HepG2 (cell line): Measurements from ENCODE around the gene WWTR1. TPM values are rescaled to one million over a fixed set of nuclear protein-coding genes. Genes with fewer than 3 reads are reported as not detected.

Experiments
- ATAC-seq: fragments of 200-7000 bp; cut with Tn5 transposase; 3 replicates; pipeline ENCODE4 v1.9.1; 2020; ENCODE audit warnings: mild to moderate bottlenecking, moderate library complexity
- BruUV-seq: library from RNA; stranded (reverse); fragments of 400-500 nt; replicated peaks from 2 replicates; lab custom pipeline; 2021; lab: Mats Ljungman, UMichigan
- CTCF ChIA-PET: fragments of 300-600 bp; formaldehyde crosslinking; extraction: SDS; loops from one replicate; lab custom pipeline; 2021; ENCODE audit warnings: low total read pairs, inconsistent platforms, low intra/inter-chr PET ratio; lab: Yijun Ruan, JAX
- POLR2A ChIA-PET: fragments of 350-600 bp; sonication (Branson Sonifier 250); formaldehyde crosslinking; loops from one replicate; lab custom pipeline; 2020; ENCODE audit warnings: antibody characterized with exemption, inconsistent platforms; lab: Yijun Ruan, JAX
- DNase-seq: peaks from one replicate; pipeline ENCODE4 v3.0.0-alpha.2; 2015; ENCODE audit warnings: low spot score
- FAIRE-seq: peaks from 3 replicates; lab custom pipeline; 2011; peaks lifted over from hg19 to GRCh38; lab: Jason Lieb, UNC
- H2AFZ ChIP-seq: one replicate; pipeline ENCODE4 v1.6.1; 2011; ENCODE audit warnings: low read length, inconsistent platforms
- H3K27ac ChIP-seq: fragments of 300-600 bp; 3 replicates; pipeline ENCODE4 v1.8.0; 2011; ENCODE audit warnings: mixed run types, mild to moderate bottlenecking, mixed read lengths, low read length, inconsistent platforms; ENCODE audit not compliant: insufficient read depth; ENCODE audit errors: extremely low read length
- H3K27me3 ChIP-seq, 2 experiments: fragments of 200-600 bp in 1 of 2; 2 replicates in 1 of 2; 3 replicates in 1 of 2; pipeline versions ENCODE4 v1.6.0 to v1.8.0; 2011; ENCODE audit warnings: low read length in 2 of 2, mild to moderate bottlenecking in 2 of 2, moderate library complexity in 2 of 2, inconsistent platforms in 1 of 2; ENCODE audit not compliant: insufficient read depth in 2 of 2, control insufficient read depth in 1 of 2
- H3K36me3 ChIP-seq, 2 experiments: fragments of 200-600 bp in 1 of 2; replicated peaks in 1 of 2; 2 replicates in 1 of 2; 3 replicates in 1 of 2; pipeline versions ENCODE4 v1.5.1 to v1.8.0; 2011; ENCODE audit warnings: low read length in 2 of 2, inconsistent platforms in 1 of 2; ENCODE audit not compliant: insufficient read depth in 2 of 2, control insufficient read depth in 1 of 2
- H3K4me1 ChIP-seq: 2 replicates; pipeline ENCODE4 v1.5.1; 2012; ENCODE audit warnings: low read length, inconsistent platforms; ENCODE audit not compliant: insufficient read depth
- H3K4me2 ChIP-seq: 2 replicates; pipeline ENCODE4 v1.6.0; 2011; ENCODE audit warnings: low read depth, low read length, inconsistent platforms
- H3K4me3 ChIP-seq, 3 experiments: fragments of 200-600 bp in 1 of 3; sonication (generic), shearing (Covaris generic) in 1 of 3; replicated peaks in 1 of 3; 2 replicates each; pipeline ENCODE4 v1.5.1; 2011 to 2016; ENCODE audit warnings: low read length in 3 of 3, inconsistent platforms in 2 of 3, low read depth in 2 of 3, mild to moderate bottlenecking in 2 of 3, control low read depth in 1 of 3, mixed read lengths in 1 of 3; ENCODE audit not compliant: insufficient read depth in 1 of 3
- H3K79me2 ChIP-seq: one replicate; pipeline ENCODE4 v1.6.1; 2011; ENCODE audit warnings: low read length, inconsistent platforms; ENCODE audit not compliant: insufficient read depth
- H3K9ac ChIP-seq: 2 replicates; pipeline ENCODE4 v1.6.0; 2011; ENCODE audit warnings: mild to moderate bottlenecking, low read depth, low read length, inconsistent platforms; ENCODE audit not compliant: insufficient read depth
- H3K9me3 ChIP-seq: 2 replicates; pipeline ENCODE4 v1.5.1; 2012; ENCODE audit warnings: mild to moderate bottlenecking, low read length
- H4K20me1 ChIP-seq: 2 replicates; pipeline ENCODE4 v1.6.0; 2011; ENCODE audit warnings: inconsistent platforms, mild to moderate bottlenecking, low read length, moderate library complexity; ENCODE audit not compliant: insufficient read depth
- AGO1 ChIP-seq: fragments of 200-400 bp; formaldehyde crosslinking; IDR thresholded peaks from 2 replicates; pipeline ENCODE4 v1.6.1; 2017; ENCODE audit warnings: mild to moderate bottlenecking, low read depth, low read length, moderate library complexity; ENCODE audit not compliant: poor library complexity, severe bottlenecking
- AHR ChIP-seq: IDR thresholded peaks from 2 replicates; pipeline ENCODE4 v1.6.1; 2018; ENCODE audit warnings: missing genetic modification reagents, missing compliant biosample characterization
- ELF4 ChIP-seq: sonication (generic); formaldehyde crosslinking; IDR thresholded peaks from 2 replicates; pipeline ENCODE4 v1.5.0; 2020; ENCODE audit warnings: missing genetic modification reagents, mild to moderate bottlenecking, moderate library complexity, borderline replicate concordance
- FOXA1 ChIP-seq, 2 experiments: fragments of 450-650 bp in 1 of 2; sonication (generic) in 1 of 2; formaldehyde crosslinking in 1 of 2; IDR thresholded peaks; 2 replicates each; pipeline versions ENCODE4 v1.4.0 to v1.6.1; 2016 to 2020; ENCODE audit warnings: missing genetic modification reagents in 1 of 2
- FOXA3 ChIP-seq: IDR thresholded peaks from 2 replicates; pipeline ENCODE4 v1.6.1; 2016; ENCODE audit warnings: missing genetic modification reagents, missing compliant biosample characterization
- FOXP1 ChIP-seq, 2 experiments: fragments of 450-650 bp in 1 of 2; IDR thresholded peaks; 2 replicates each; pipeline ENCODE4 v1.6.1; 2017 to 2018; ENCODE audit warnings: antibody characterized with exemption in 1 of 2
- RELA ChIP-seq: sonication (generic); formaldehyde crosslinking; IDR thresholded peaks from 2 replicates; pipeline ENCODE4 v1.4.0; 2020; ENCODE audit warnings: missing genetic modification reagents
- REPIN1 ChIP-seq: sonication (generic); formaldehyde crosslinking; IDR thresholded peaks from 2 replicates; pipeline ENCODE4 v1.8.0; 2022; ENCODE audit warnings: missing genetic modification reagents, low read depth, mild to moderate bottlenecking, borderline replicate concordance
- SOX13 ChIP-seq, 3 experiments: fragments of 450-650 bp in 1 of 3; sonication (generic) in 1 of 3; formaldehyde crosslinking in 1 of 3; IDR thresholded peaks in 2 of 3; conservative IDR thresholded peaks in 1 of 3; 2 replicates each; pipeline versions ENCODE4 v1.5.0 to v1.6.1; 2016 to 2020; ENCODE audit warnings: antibody characterized with exemption in 1 of 3, mild to moderate bottlenecking in 1 of 3, missing compliant biosample characterization in 1 of 3, missing genetic modification reagents in 1 of 3, moderate library complexity in 1 of 3
- TBX2 ChIP-seq: sonication (generic); formaldehyde crosslinking; IDR thresholded peaks from 2 replicates; pipeline ENCODE4 v1.5.0; 2020; ENCODE audit warnings: missing genetic modification reagents, mild to moderate bottlenecking, borderline replicate concordance
- TOPORS ChIP-seq: sonication (generic); formaldehyde crosslinking; IDR thresholded peaks from 2 replicates; pipeline ENCODE4 v1.8.0; 2023; ENCODE audit warnings: mild to moderate bottlenecking, missing genetic modification reagents
- U2AF1 ChIP-seq: fragments of 200-400 bp; formaldehyde crosslinking; optimal IDR thresholded peaks from 2 replicates; pipeline ENCODE3; 2017; ENCODE audit warnings: mild to moderate bottlenecking, low read depth, low read length
- ZKSCAN5 ChIP-seq: sonication (generic); formaldehyde crosslinking; IDR thresholded peaks from 2 replicates; pipeline ENCODE4 v1.5.1; 2020; ENCODE audit warnings: mild to moderate bottlenecking, missing genetic modification reagents
- ZNF121 ChIP-seq: sonication (generic); formaldehyde crosslinking; IDR thresholded peaks from 2 replicates; pipeline ENCODE4 v1.5.0; 2020; ENCODE audit warnings: mild to moderate bottlenecking, missing genetic modification reagents
- ZNF34 ChIP-seq: sonication (generic); formaldehyde crosslinking; IDR thresholded peaks from 2 replicates; pipeline ENCODE4 v1.4.0; 2020; ENCODE audit warnings: mild to moderate bottlenecking, missing genetic modification reagents, borderline replicate concordance
- ZNF773 ChIP-seq: sonication (generic); formaldehyde crosslinking; IDR thresholded peaks from 2 replicates; pipeline ENCODE4 v1.4.0; 2020; ENCODE audit warnings: missing genetic modification reagents, borderline replicate concordance
- ZSCAN12 ChIP-seq: sonication (generic); formaldehyde crosslinking; IDR thresholded peaks from 2 replicates; pipeline ENCODE4 v1.9.0; 2021; ENCODE audit warnings: mild to moderate bottlenecking, missing genetic modification reagents
- WGBS: methylation state at CpG from one replicate; pipeline ENCODE4 v1.1.6; 2017; ENCODE audit warnings: low lambda C conversion rate; 5-methylcytosine and 5-hydroxymethylcytosine counted together
- in situ Hi-C: cut with HindIII; loops from 2 replicates; pipeline ENCODE4 v1.10.0; 2017; ENCODE audit warnings: low pct_unique_long_range_greater_than_20kb; ENCODE audit not compliant: extremely low pct_ligation_motif_present
- intact Hi-C: fragments of 100-400 bp; cut with micrococcal nuclease; formaldehyde crosslinking; loops from one replicate; pipeline ENCODE4 v1.10.0; 2022; ENCODE audit not compliant: unreplicated experiment
- polyA plus RNA-seq, 8 experiments: library from polyadenylated mRNA; depleted of rRNA in 3 of 8; stranded (reverse) in 7 of 8; unstranded in 1 of 8; fragments of >200 nt; fragmentation: Illumina TruSeq in 4 of 8; extraction: Trizol in 4 of 8; gene quantifications; 2 replicates each; pipeline versions ENCODE4 v1.2.1 to v1.2.3, GENCODE V29; 2011 to 2016; ENCODE audit warnings: low read depth in 4 of 8, missing spikeins in 1 of 8, mixed read lengths in 1 of 8; ENCODE audit not compliant: insufficient read depth in 1 of 8
- total RNA-seq, 5 experiments: library from RNA; depleted of rRNA; stranded (reverse); fragments of >200 nt; fragmentation: Illumina TruSeq; extraction: Trizol; gene quantifications; 2 replicates each; pipeline ENCODE4 v1.2.3, GENCODE V29; 2016; ENCODE audit warnings: low read depth in 1 of 5

Gene WWTR1
- total and polyA plus RNA-seq, 2 of the 13 experiments (the other 11 are each of a cell fraction or from before 2014, with no cell fraction given) = 19.7 to 139 TPM

DNA sequence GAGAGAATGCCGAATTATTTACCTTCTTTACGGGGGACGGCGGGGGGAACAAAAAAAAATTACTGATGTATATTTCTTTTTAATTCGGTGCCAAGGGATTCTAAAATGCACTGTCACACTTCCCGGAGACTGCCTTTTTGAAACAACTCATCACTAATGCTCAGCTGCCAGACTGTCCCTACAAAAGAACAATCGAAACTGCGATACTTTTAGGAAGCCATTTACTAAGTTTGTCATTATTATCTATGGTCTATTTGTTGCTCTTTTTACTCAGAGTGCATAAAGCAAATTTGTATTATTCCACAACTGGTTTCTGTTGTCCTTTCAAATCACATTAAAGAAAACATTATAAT lies 122.5 kb downstream of the WWTR1 start:
- Histone ChIP-seq H3K36me3 (peaks cover 15 to 69% of the 10 kb centered on the region in 2 experiments), H3K27ac (peak overlapping the region; percentile 30), H3K4me1 (peaks cover 37% of the 10 kb centered on the region), H3K4me3 (no peak overlapping the region)
- ATAC-seq = no peak
- CTCF ChIA-PET = no interaction called here
- in situ Hi-C loops = no loop called here
- no TSS peak for BruUV-seq
- TF ChIP-seq RELA = no peak
- no peak for TF ChIP-seq ZNF773 (CRISPR knock-in tag)
- TF ChIP-seq SOX13 (IDR thresholded peaks at IDR 0.05) = no peak
- no peak for TF ChIP-seq SOX13 (CRISPR knock-in tag; conservative IDR thresholded peaks at IDR 0.05 in 1 of 2, IDR thresholded peaks at IDR 0.05 in 1 of 2)
- no peak for TF ChIP-seq ZNF34 (CRISPR knock-in tag)
- TF ChIP-seq AGO1 = no peak
- no peak for TF ChIP-seq TOPORS
- TF ChIP-seq, all 625 proteins: peak for 0
- H3K27me3 ChIP-seq = no peaks in the 10 kb centered on the region
- DNase-seq (no peak), FAIRE-seq (no peak)
- no peak overlapping the region for H3K4me2 ChIP-seq
- no peaks in the 10 kb centered on the region for H3K9me3 ChIP-seq
- H3K9ac ChIP-seq = no peak overlapping the region
- H2AFZ ChIP-seq = no peak overlapping the region
- peaks cover 42% of the 10 kb centered on the region for H3K79me2 ChIP-seq
- POLR2A ChIA-PET = no interaction called here
- WGBS = 94% methylated on average over 8 of the region's 8 CpGs
- intact Hi-C loops = no loop called here
- peaks cover 56% of the 10 kb centered on the region for H4K20me1 ChIP-seq

- Histone ChIP-seq H3K9me3 (no peaks in the 10 kb centered on the region), H3K27ac (peak overlapping the region; percentile 30), H3K27me3 (no peaks in the 10 kb centered on the region), H3K9ac (no peak overlapping the region), H3K4me2 (no peak overlapping the region), H2AFZ (no peak overlapping the region), H3K79me2 (peaks cover 37% of the 10 kb centered on the region), H3K4me3 (no peak overlapping the region), H3K36me3 (peaks cover 15 to 66% of the 10 kb centered on the region in 2 experiments), H4K20me1 (peaks cover 51% of the 10 kb centered on the region), H3K4me1 (peaks cover 39% of the 10 kb centered on the region)
- ATAC-seq (peak; percentile 34; the same call in 2 of the 3 replicates), DNase-seq (no peak), FAIRE-seq (no peak)
- WGBS = 55% methylated on average over 3 of the region's 3 CpGs
- TSS peak; percentile 6 for BruUV-seq
- no peak for TF ChIP-seq FOXA1 (IDR thresholded peaks at IDR 0.05)
- peak; percentile 78 for TF ChIP-seq FOXA1 (CRISPR knock-in tag; IDR thresholded peaks at IDR 0.05)
- peak; percentile 53; the same call in 1 of the 2 replicates for TF ChIP-seq TBX2 (CRISPR knock-in tag)
- peak; percentile 79 for TF ChIP-seq ZNF121 (CRISPR knock-in tag)
- no peak for TF ChIP-seq FOXP1 (IDR thresholded peaks at IDR 0.05)
- TF ChIP-seq FOXP1 (CRISPR knock-in tag; IDR thresholded peaks at IDR 0.05) = peak; percentile 11; the same call in 1 of the 2 replicates
- no peak for TF ChIP-seq U2AF1
- no peak for TF ChIP-seq ELF4 (CRISPR knock-in tag)
- TF ChIP-seq AHR (CRISPR knock-in tag) = no peak
- TF ChIP-seq REPIN1 = no peak
- TF ChIP-seq FOXA3 = peak; percentile 51; the same call in 1 of the 2 replicates
- TF ChIP-seq ZSCAN12 (CRISPR knock-in tag) = no peak
- TF ChIP-seq ZKSCAN5 = peak; percentile 86; the same call in 1 of the 2 replicates
- CTCF ChIA-PET = no interaction called here
- intact Hi-C loops = loop anchor here (5.0 kb wide), 1 partner anchor 217 kb away; the partner anchor contains the start of gene COMMD2
- POLR2A ChIA-PET = no interaction called here
- in situ Hi-C loops = no loop called here
Observed at GRCh38 chr3:149534671-149535332, 123.0 kb downstream of the WWTR1 start.
